Prostate gland (tissue), 2 donors: Measurements from ENCODE around the gene OR14I1. TPM values are rescaled to one million over a fixed set of nuclear protein-coding genes. Genes with fewer than 3 reads are reported as not detected.

Experiments used
- DNase-seq: peaks from one replicate; pipeline ENCODE4 v3.0.0-alpha.2; 2019; ENCODE audit warnings: low spot score
- H3K27ac ChIP-seq, 2 donors: fragments of 200-600 bp; sonication (generic); 2 replicates each; pipeline ENCODE4 v1.5.1; 2017 to 2019
- H3K27me3 ChIP-seq: fragments of 200-600 bp; sonication (generic); replicated peaks from 2 replicates; pipeline ENCODE4 v1.5.1; 2019; ENCODE audit not compliant: insufficient read depth
- H3K36me3 ChIP-seq, 2 donors: fragments of 200-600 bp; sonication (generic); 1 replicate in 1 of 2; 2 replicates in 1 of 2; pipeline versions ENCODE4 v1.5.1 to v1.8.1; 2017 to 2019
- H3K4me1 ChIP-seq: fragments of 200-600 bp; sonication (generic); replicated peaks from 2 replicates; pipeline ENCODE4 v1.5.1; 2019
- H3K4me3 ChIP-seq, 2 donors: fragments of 200-600 bp; sonication (generic); 2 replicates each; pipeline ENCODE4 v1.5.1; 2017 to 2019
- H3K9me3 ChIP-seq: fragments of 200-600 bp; sonication (generic); 2 replicates; pipeline ENCODE4 v1.5.1; 2017
- CTCF ChIP-seq, 4 experiments: fragments of 200-600 bp in 2 of 4; fragments of 450-650 bp in 2 of 4; sonication (generic) in 2 of 4; IDR thresholded peaks; 1 replicate in 3 of 4; 2 replicates in 1 of 4; pipeline ENCODE4 v1.5.1; 2016 to 2019; ENCODE audit warnings: antibody characterized with exemption in 4 of 4, mild to moderate bottlenecking in 2 of 4, moderate library complexity in 2 of 4
- POLR2A ChIP-seq: fragments of 450-650 bp; IDR thresholded peaks from one replicate; pipeline ENCODE4 v1.6.1; 2016; ENCODE audit warnings: antibody characterized with exemption, mild to moderate bottlenecking
- POLR2AphosphoS5 ChIP-seq: sonication (generic); formaldehyde crosslinking; IDR thresholded peaks from one replicate; pipeline ENCODE4 v1.6.1; 2017; ENCODE audit warnings: antibody characterized with exemption
- WGBS: methylation state at CpG from one replicate; pipeline ENCODE4 v1.1.5; 2018; 5-methylcytosine and 5-hydroxymethylcytosine counted together
- intact Hi-C: fragments of 100-400 bp; cut with DNase I; formaldehyde crosslinking; loops from one replicate; pipeline ENCODE4 v1.14.2; 2022
- total RNA-seq, 2 donors: library from RNA; depleted of rRNA; stranded (reverse); fragments of >200 nt; gene quantifications; one replicate each; pipeline ENCODE4 v1.1.0, GENCODE V29; 2016

OR14I1 gene
- total RNA-seq, 2 donors from 2014 or later, result not detected

DNA sequence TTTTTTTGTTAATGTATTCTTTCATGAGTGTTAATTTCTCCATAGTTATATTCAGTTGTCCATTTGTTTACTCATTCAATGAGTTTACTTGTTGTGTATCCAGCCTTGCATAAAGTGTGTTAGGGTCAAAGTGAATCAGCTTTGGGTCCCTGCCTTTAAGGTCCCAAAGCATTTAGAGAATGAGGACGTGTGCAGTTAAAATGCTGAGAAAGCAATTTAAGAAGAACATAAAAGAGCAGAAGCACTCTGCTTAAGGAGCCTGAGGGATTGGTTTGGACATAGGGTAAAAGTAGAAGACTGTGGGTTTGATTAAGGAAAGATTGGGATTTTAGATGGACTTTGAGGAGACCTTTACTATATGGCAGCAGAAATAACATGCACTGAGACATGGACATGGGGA, 3.5 kb downstream of the OR14I1 start:
- no peaks in the 10 kb centered on the region for H3K9me3 ChIP-seq
- DNase-seq, result no peak
- no peaks in the 10 kb centered on the region for H3K27me3 ChIP-seq
- H3K36me3 ChIP-seq, result no peaks in the 10 kb centered on the region
- no peak for TF ChIP-seq POLR2A
- no peak for TF ChIP-seq CTCF (IDR thresholded peaks at IDR 0.05)
- TF ChIP-seq POLR2AphosphoS5, result no peak
- no peak overlapping the region for H3K4me3 ChIP-seq
- intact Hi-C loops, result loop anchor here (5.0 kb wide), 1 partner anchor 108 kb away; no protein-coding TSS in a partner anchor
- no peaks in the 10 kb centered on the region for H3K4me1 ChIP-seq
- WGBS, result 67% methylated on average over 1 of the region's 1 CpG
- no peak overlapping the region for H3K27ac ChIP-seq

GRCh38 chr1:248697907-248698306, 4.7 kb downstream of the OR14I1 start:
- no peaks in the 10 kb centered on the region for H3K27me3 ChIP-seq
- DNase-seq, result no peak
- 63% methylated on average over 6 of the region's 6 CpGs for WGBS
- no peak overlapping the region for H3K4me3 ChIP-seq
- H3K36me3 ChIP-seq, result no peaks in the 10 kb centered on the region
- H3K4me1 ChIP-seq, result no peaks in the 10 kb centered on the region
- H3K27ac ChIP-seq, result no peak overlapping the region
- intact Hi-C loops, result loop anchor here (5.0 kb wide), 1 partner anchor 109 kb away; no protein-coding TSS in a partner anchor
- TF ChIP-seq POLR2AphosphoS5 (no peak), CTCF (IDR thresholded peaks at IDR 0.05) (no peak), POLR2A (no peak)
- no peaks in the 10 kb centered on the region for H3K9me3 ChIP-seq

DNA sequence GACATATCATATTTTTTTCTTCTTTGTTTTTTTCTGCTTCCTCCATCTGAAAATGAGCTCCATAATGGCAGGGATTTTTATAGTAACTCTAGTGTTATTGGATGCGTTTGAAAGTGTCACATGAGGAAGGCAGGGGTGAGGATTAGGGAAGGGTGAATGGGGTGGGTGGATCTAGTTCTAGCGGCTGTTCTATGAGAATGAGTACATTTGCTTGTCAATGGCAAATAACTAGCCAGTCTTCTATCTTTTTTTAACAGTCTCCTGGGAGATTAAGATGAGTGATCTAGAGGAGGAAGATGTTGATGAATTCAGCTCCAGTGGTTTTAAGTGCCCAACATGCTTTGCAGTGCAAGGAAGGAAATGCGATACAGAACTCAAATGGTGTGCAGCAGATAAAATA, 5.8 kb downstream of the OR14I1 start:
- intact Hi-C loops, result loop anchor here (5.0 kb wide), 1 partner anchor 111 kb away; no protein-coding TSS in a partner anchor
- WGBS, result 82% methylated on average over 3 of the region's 3 CpGs
- H3K36me3 ChIP-seq, result no peaks in the 10 kb centered on the region
- H3K27ac ChIP-seq, result no peak overlapping the region
- no peak overlapping the region for H3K4me3 ChIP-seq
- TF ChIP-seq POLR2A (no peak), CTCF (IDR thresholded peaks at IDR 0.05) (no peak), POLR2AphosphoS5 (no peak)
- no peaks in the 10 kb centered on the region for H3K27me3 ChIP-seq
- no peaks in the 10 kb centered on the region for H3K9me3 ChIP-seq
- H3K4me1 ChIP-seq, result no peaks in the 10 kb centered on the region
- no peak for DNase-seq

GRCh38 chr1:248696261-248696660, 6.3 kb downstream of the OR14I1 start:
- H3K9me3 ChIP-seq, result no peaks in the 10 kb centered on the region
- DNase-seq, result no peak
- intact Hi-C loops, result loop anchor here (5.0 kb wide), 1 partner anchor 111 kb away; no protein-coding TSS in a partner anchor
- TF ChIP-seq POLR2A, result no peak
- no peak for TF ChIP-seq POLR2AphosphoS5
- TF ChIP-seq CTCF (IDR thresholded peaks at IDR 0.05), result no peak
- H3K36me3 ChIP-seq, result no peaks in the 10 kb centered on the region
- WGBS, result 69% methylated on average over 3 of the region's 3 CpGs
- no peak overlapping the region for H3K27ac ChIP-seq
- H3K27me3 ChIP-seq, result no peaks in the 10 kb centered on the region
- H3K4me3 ChIP-seq, result no peak overlapping the region
- no peaks in the 10 kb centered on the region for H3K4me1 ChIP-seq

- H3K27ac ChIP-seq, result no peak overlapping the region
- no peak for DNase-seq
- H3K4me3 ChIP-seq, result no peak overlapping the region
- H3K9me3 ChIP-seq, result no peaks in the 10 kb centered on the region
- H3K4me1 ChIP-seq, result no peaks in the 10 kb centered on the region
- no peak for TF ChIP-seq POLR2AphosphoS5
- no peak for TF ChIP-seq POLR2A
- no peak for TF ChIP-seq CTCF (IDR thresholded peaks at IDR 0.05)
- no peaks in the 10 kb centered on the region for H3K36me3 ChIP-seq
- intact Hi-C loops, result loop anchor here (5.0 kb wide), 1 partner anchor 112 kb away; no protein-coding TSS in a partner anchor
- H3K27me3 ChIP-seq, result no peaks in the 10 kb centered on the region
- WGBS, result 90% methylated on average over 13 of the region's 13 CpGs
These were observed 7.0 kb downstream of the OR14I1 start for GRCh38 chr1:248695451-248696132.
